NB4 (cell line): ENCODE data around the gene SRC.

Experiments used
- POLR2A ChIP-seq: IDR thresholded peaks from 2 replicates; pipeline ENCODE4 v1.6.1; 2011; ENCODE audit warnings: mild to moderate bottlenecking; ENCODE audit not compliant: insufficient read length; ENCODE audit errors: extremely low read depth
- TF ChIP-seq, protein P1 (sequence below): IDR thresholded peaks from 2 replicates; pipeline ENCODE4 v1.6.1; 2011; ENCODE audit warnings: low read depth, low read length

- TF ChIP-seq, protein P1, sequence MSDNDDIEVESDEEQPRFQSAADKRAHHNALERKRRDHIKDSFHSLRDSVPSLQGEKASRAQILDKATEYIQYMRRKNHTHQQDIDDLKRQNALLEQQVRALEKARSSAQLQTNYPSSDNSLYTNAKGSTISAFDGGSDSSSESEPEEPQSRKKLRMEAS: no peak
- no peak for TF ChIP-seq POLR2A
Measured at GRCh38 chr20:37435607-37436006, 89.7 kb downstream of the SRC start.
